ENCODE data around the gene FAM3C. TPM values are rescaled to one million over a fixed set of nuclear protein-coding genes. Genes with fewer than 3 reads are reported as not detected.

FAM3C gene
- total and polyA plus RNA-seq, 2 experiments from 2014 or later: 33.9 to 60.3 TPM

DNA sequence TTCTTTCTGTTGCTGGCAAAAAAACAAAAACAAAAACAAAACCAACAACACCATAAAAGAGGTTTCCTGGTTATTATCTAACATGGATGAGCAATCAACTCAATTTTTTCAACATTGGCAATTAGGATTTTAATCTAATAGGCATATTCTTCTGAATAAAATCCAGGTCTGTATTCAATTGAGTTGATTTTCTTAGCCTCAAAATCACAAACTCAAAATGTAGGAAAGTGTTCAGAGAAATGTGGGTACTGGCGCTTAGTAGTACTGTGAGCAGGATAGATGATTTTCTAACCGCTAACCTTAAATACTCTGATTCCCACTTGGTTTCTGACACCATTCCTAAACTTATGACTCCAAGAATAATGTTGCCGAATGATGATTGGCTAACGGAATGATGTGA is 61.7 kb downstream of the FAM3C start:
- no peak for TF ChIP-seq NANOG (IDR thresholded peaks at IDR 0.05; ENCODE audit: borderline replicate concordance)
- Histone ChIP-seq H3K27me3 (ENCODE audit: insufficient read depth) (peaks cover 34% of the 10 kb centered on the region), H4K20me1 (replicated peaks; ENCODE audit: insufficient read depth) (no peaks in the 10 kb centered on the region), H3K4me1 (ENCODE audit: insufficient read depth) (peaks cover 14% of the 10 kb centered on the region; the same call in 1 of the 2 replicates), H3K27ac (ENCODE audit: low read depth) (no peak overlapping the region), H3K4me3 (no peak overlapping the region), H3K9me2 (ENCODE audit: insufficient read depth) (no peaks in the 10 kb centered on the region), H3K79me2 (replicated peaks; ENCODE audit: insufficient read depth) (no peaks in the 10 kb centered on the region), H3F3A (replicated peaks; ENCODE audit: low read depth) (no peaks in the 10 kb centered on the region), H3K4me2 (no peak overlapping the region), H3K36me3 (ENCODE audit: insufficient read depth) (no peaks in the 10 kb centered on the region), H2AFZ (no peak overlapping the region)
- no peaks in the 10 kb centered on the region for H3K9me3 Mint-ChIP-seq
- no peaks in the 10 kb centered on the region for H3K36me3 Mint-ChIP-seq (ENCODE audit: low read depth)
- no peak overlapping the region for H3K4me3 Mint-ChIP-seq
- no peak for ATAC-seq
- no peak for DNase-seq (ENCODE audit: low spot score)
- H3K4me1 Mint-ChIP-seq: peaks cover 9% of the 10 kb centered on the region; the same call in 2 of the 3 replicates
- no peak overlapping the region for H3K27ac Mint-ChIP-seq
- peaks cover 18% of the 10 kb centered on the region for H3K27me3 Mint-ChIP-seq (ENCODE audit: insufficient read depth, low read depth, poor library complexity)

DNA sequence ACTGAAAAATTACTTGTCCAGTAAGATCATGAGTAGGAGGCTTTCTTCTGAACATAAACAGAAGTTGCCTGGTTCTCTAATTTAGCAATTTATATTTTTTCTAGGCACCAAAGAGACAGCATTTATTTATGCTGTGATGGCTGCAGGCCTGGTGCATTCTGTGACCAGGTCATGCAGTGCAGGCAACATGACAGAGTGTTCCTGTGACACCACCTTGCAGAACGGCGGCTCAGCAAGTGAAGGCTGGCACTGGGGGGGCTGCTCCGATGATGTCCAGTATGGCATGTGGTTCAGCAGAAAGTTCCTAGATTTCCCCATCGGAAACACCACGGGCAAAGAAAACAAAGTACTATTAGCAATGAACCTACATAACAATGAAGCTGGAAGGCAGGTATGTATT is 64.5 kb downstream of the FAM3C start:
- H3K79me2 ChIP-seq (replicated peaks; ENCODE audit: insufficient read depth): no peaks in the 10 kb centered on the region
- Mint-ChIP-seq H3K4me3 (no peak overlapping the region), H3K27me3 (ENCODE audit: insufficient read depth, low read depth, poor library complexity) (peaks cover 29% of the 10 kb centered on the region)

More for the DNA sequence above, 64.5 kb downstream of the FAM3C start:
- no peaks in the 10 kb centered on the region for H3F3A ChIP-seq (replicated peaks; ENCODE audit: low read depth)
- DNase-seq (ENCODE audit: low spot score): no peak
- Mint-ChIP-seq H3K36me3 (ENCODE audit: low read depth) (no peaks in the 10 kb centered on the region), H3K9me3 (no peaks in the 10 kb centered on the region; the same call in 2 of the 3 replicates), H3K27ac (no peak overlapping the region), H3K4me1 (peaks cover 9% of the 10 kb centered on the region)
- TF ChIP-seq CREB1 (CRISPR knock-in tag; IDR thresholded peaks at IDR 0.05; ENCODE audit: low read depth): no peak
- TF ChIP-seq, protein P1, sequence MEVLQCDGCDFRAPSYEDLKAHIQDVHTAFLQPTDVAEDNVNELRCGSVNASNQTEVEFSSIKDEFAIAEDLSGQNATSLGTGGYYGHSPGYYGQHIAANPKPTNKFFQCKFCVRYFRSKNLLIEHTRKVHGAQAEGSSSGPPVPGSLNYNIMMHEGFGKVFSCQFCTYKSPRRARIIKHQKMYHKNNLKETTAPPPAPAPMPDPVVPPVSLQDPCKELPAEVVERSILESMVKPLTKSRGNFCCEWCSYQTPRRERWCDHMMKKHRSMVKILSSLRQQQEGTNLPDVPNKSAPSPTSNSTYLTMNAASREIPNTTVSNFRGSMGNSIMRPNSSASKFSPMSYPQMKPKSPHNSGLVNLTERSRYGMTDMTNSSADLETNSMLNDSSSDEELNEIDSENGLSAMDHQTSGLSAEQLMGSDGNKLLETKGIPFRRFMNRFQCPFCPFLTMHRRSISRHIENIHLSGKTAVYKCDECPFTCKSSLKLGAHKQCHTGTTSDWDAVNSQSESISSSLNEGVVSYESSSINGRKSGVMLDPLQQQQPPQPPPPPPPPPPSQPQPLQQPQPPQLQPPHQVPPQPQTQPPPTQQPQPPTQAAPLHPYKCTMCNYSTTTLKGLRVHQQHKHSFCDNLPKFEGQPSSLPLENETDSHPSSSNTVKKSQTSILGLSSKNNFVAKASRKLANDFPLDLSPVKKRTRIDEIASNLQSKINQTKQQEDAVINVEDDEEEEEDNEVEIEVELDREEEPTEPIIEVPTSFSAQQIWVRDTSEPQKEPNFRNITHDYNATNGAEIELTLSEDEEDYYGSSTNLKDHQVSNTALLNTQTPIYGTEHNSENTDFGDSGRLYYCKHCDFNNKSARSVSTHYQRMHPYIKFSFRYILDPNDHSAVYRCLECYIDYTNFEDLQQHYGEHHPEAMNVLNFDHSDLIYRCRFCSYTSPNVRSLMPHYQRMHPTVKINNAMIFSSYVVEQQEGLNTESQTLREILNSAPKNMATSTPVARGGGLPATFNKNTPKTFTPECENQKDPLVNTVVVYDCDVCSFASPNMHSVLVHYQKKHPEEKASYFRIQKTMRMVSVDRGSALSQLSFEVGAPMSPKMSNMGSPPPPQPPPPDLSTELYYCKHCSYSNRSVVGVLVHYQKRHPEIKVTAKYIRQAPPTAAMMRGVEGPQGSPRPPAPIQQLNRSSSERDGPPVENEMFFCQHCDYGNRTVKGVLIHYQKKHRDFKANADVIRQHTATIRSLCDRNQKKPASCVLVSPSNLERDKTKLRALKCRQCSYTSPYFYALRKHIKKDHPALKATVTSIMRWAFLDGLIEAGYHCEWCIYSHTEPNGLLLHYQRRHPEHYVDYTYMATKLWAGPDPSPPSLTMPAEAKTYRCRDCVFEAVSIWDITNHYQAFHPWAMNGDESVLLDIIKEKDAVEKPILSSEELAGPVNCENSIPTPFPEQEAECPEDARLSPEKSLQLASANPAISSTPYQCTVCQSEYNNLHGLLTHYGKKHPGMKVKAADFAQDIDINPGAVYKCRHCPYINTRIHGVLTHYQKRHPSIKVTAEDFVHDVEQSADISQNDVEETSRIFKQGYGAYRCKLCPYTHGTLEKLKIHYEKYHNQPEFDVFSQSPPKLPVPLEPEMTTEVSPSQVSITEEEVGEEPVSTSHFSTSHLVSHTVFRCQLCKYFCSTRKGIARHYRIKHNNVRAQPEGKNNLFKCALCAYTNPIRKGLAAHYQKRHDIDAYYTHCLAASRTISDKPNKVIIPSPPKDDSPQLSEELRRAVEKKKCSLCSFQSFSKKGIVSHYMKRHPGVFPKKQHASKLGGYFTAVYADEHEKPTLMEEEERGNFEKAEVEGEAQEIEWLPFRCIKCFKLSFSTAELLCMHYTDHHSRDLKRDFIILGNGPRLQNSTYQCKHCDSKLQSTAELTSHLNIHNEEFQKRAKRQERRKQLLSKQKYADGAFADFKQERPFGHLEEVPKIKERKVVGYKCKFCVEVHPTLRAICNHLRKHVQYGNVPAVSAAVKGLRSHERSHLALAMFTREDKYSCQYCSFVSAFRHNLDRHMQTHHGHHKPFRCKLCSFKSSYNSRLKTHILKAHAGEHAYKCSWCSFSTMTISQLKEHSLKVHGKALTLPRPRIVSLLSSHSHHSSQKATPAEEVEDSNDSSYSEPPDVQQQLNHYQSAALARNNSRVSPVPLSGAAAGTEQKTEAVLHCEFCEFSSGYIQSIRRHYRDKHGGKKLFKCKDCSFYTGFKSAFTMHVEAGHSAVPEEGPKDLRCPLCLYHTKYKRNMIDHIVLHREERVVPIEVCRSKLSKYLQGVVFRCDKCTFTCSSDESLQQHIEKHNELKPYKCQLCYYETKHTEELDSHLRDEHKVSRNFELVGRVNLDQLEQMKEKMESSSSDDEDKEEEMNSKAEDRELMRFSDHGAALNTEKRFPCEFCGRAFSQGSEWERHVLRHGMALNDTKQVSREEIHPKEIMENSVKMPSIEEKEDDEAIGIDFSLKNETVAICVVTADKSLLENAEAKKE (CRISPR knock-in tag; IDR thresholded peaks at IDR 0.05): no peak
- TF ChIP-seq EZH2 (IDR thresholded peaks at IDR 0.05; ENCODE audit: low read depth, unreplicated experiment): no peak
- TF ChIP-seq, protein P2, sequence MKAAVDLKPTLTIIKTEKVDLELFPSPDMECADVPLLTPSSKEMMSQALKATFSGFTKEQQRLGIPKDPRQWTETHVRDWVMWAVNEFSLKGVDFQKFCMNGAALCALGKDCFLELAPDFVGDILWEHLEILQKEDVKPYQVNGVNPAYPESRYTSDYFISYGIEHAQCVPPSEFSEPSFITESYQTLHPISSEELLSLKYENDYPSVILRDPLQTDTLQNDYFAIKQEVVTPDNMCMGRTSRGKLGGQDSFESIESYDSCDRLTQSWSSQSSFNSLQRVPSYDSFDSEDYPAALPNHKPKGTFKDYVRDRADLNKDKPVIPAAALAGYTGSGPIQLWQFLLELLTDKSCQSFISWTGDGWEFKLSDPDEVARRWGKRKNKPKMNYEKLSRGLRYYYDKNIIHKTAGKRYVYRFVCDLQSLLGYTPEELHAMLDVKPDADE (IDR thresholded peaks at IDR 0.05): no peak
- no peak for TF ChIP-seq POLR2AphosphoS5 (IDR thresholded peaks at IDR 0.05; ENCODE audit: low read depth)
- no peak for TF ChIP-seq EZH2phosphoT487 (IDR thresholded peaks at IDR 0.05; ENCODE audit: unreplicated experiment)
- TF ChIP-seq, protein P3, sequence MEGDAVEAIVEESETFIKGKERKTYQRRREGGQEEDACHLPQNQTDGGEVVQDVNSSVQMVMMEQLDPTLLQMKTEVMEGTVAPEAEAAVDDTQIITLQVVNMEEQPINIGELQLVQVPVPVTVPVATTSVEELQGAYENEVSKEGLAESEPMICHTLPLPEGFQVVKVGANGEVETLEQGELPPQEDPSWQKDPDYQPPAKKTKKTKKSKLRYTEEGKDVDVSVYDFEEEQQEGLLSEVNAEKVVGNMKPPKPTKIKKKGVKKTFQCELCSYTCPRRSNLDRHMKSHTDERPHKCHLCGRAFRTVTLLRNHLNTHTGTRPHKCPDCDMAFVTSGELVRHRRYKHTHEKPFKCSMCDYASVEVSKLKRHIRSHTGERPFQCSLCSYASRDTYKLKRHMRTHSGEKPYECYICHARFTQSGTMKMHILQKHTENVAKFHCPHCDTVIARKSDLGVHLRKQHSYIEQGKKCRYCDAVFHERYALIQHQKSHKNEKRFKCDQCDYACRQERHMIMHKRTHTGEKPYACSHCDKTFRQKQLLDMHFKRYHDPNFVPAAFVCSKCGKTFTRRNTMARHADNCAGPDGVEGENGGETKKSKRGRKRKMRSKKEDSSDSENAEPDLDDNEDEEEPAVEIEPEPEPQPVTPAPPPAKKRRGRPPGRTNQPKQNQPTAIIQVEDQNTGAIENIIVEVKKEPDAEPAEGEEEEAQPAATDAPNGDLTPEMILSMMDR (conservative IDR thresholded peaks at IDR 0.05; ENCODE audit: low read depth in 2 of 2): no peak
- TF ChIP-seq, protein P4, sequence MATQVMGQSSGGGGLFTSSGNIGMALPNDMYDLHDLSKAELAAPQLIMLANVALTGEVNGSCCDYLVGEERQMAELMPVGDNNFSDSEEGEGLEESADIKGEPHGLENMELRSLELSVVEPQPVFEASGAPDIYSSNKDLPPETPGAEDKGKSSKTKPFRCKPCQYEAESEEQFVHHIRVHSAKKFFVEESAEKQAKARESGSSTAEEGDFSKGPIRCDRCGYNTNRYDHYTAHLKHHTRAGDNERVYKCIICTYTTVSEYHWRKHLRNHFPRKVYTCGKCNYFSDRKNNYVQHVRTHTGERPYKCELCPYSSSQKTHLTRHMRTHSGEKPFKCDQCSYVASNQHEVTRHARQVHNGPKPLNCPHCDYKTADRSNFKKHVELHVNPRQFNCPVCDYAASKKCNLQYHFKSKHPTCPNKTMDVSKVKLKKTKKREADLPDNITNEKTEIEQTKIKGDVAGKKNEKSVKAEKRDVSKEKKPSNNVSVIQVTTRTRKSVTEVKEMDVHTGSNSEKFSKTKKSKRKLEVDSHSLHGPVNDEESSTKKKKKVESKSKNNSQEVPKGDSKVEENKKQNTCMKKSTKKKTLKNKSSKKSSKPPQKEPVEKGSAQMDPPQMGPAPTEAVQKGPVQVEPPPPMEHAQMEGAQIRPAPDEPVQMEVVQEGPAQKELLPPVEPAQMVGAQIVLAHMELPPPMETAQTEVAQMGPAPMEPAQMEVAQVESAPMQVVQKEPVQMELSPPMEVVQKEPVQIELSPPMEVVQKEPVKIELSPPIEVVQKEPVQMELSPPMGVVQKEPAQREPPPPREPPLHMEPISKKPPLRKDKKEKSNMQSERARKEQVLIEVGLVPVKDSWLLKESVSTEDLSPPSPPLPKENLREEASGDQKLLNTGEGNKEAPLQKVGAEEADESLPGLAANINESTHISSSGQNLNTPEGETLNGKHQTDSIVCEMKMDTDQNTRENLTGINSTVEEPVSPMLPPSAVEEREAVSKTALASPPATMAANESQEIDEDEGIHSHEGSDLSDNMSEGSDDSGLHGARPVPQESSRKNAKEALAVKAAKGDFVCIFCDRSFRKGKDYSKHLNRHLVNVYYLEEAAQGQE (IDR thresholded peaks at IDR 0.05; ENCODE audit: unreplicated experiment): no peak
- TF ChIP-seq ZNF114 (CRISPR knock-in tag; IDR thresholded peaks at IDR 0.05): no peak
- H3K4me1 ChIP-seq (ENCODE audit: insufficient read depth): peaks cover 14% of the 10 kb centered on the region; the same call in 1 of the 2 replicates
- H3K36me3 ChIP-seq (ENCODE audit: insufficient read depth): no peaks in the 10 kb centered on the region
- H3K4me3 ChIP-seq: no peak overlapping the region
- no peak overlapping the region for H2AFZ ChIP-seq
- no peak for ATAC-seq
- no peak overlapping the region for H3K27ac ChIP-seq (ENCODE audit: low read depth)
- peaks cover 52% of the 10 kb centered on the region for H3K27me3 ChIP-seq (ENCODE audit: insufficient read depth)
- no peaks in the 10 kb centered on the region for H3K9me2 ChIP-seq (ENCODE audit: insufficient read depth)
- no peaks in the 10 kb centered on the region for H4K20me1 ChIP-seq (replicated peaks; ENCODE audit: insufficient read depth)
- no peak overlapping the region for H3K4me2 ChIP-seq

Measured in GM23338 (cell line).